BE2C (cell line): Measurements from ENCODE around the gene MAS1.

Experiments used
- DNase-seq: peaks from one replicate; pipeline ENCODE4 v3.0.0-alpha.2; 2020
- H3K27me3 ChIP-seq: fragments of 250-450 bp; sonication (Bioruptor Pico); 2 replicates; pipeline ENCODE4 v1.5.1; 2020; ENCODE audit warnings: mild to moderate bottlenecking
- H3K36me3 ChIP-seq: fragments of 250-450 bp; sonication (Bioruptor Pico); 2 replicates; pipeline ENCODE4 v1.5.1; 2020; ENCODE audit warnings: mild to moderate bottlenecking
- H3K4me1 ChIP-seq: fragments of 250-450 bp; sonication (Bioruptor Pico); 2 replicates; pipeline ENCODE4 v1.5.1; 2020
- H3K4me3 ChIP-seq: 2 replicates; pipeline ENCODE4 v1.5.1; 2011; ENCODE audit warnings: low read depth, low read length
- H3K9me3 ChIP-seq: fragments of 250-450 bp; sonication (Bioruptor Pico); 2 replicates; pipeline ENCODE4 v1.5.1; 2020
- CTCF ChIP-seq: IDR thresholded peaks from 2 replicates; pipeline ENCODE4 v1.5.1; 2012; ENCODE audit warnings: mild to moderate bottlenecking, low read depth, low read length

Gene MAS1

GRCh38 chr6:159887146-159887545, 3.6 kb upstream of the MAS1 start:
- Histone ChIP-seq H3K4me1 (no peaks in the 10 kb centered on the region), H3K9me3 (no peaks in the 10 kb centered on the region), H3K36me3 (no peaks in the 10 kb centered on the region), H3K4me3 (no peak overlapping the region), H3K27me3 (peaks cover 54% of the 10 kb centered on the region)
- TF ChIP-seq CTCF: no peak
- DNase-seq: no peak

- no peak for TF ChIP-seq CTCF
Measured at GRCh38 chr6:159887761-159888160, 3.0 kb upstream of the MAS1 start.

GRCh38 chr6:159890201-159890600, 587 bp upstream of the MAS1 start:
- TF ChIP-seq CTCF: no peak
- H3K4me3 ChIP-seq: no peak overlapping the region
- no peak for DNase-seq
- H3K36me3 ChIP-seq: no peaks in the 10 kb centered on the region
- H3K27me3 ChIP-seq: peaks cover 65% of the 10 kb centered on the region
- H3K4me1 ChIP-seq: no peaks in the 10 kb centered on the region
- H3K9me3 ChIP-seq: no peaks in the 10 kb centered on the region

More at GRCh38 chr6:159887761-159888160, 3.0 kb upstream of the MAS1 start:
- H3K4me1 ChIP-seq: no peaks in the 10 kb centered on the region
- H3K4me3 ChIP-seq: no peak overlapping the region
- peaks cover 57% of the 10 kb centered on the region for H3K27me3 ChIP-seq
- no peaks in the 10 kb centered on the region for H3K36me3 ChIP-seq
- H3K9me3 ChIP-seq: no peaks in the 10 kb centered on the region
- DNase-seq: no peak

- Histone ChIP-seq H3K9me3 (no peaks in the 10 kb centered on the region), H3K4me3 (no peak overlapping the region), H3K4me1 (no peaks in the 10 kb centered on the region), H3K36me3 (no peaks in the 10 kb centered on the region), H3K27me3 (peaks cover 59% of the 10 kb centered on the region)
- TF ChIP-seq CTCF: no peak
- no peak for DNase-seq
Measured at GRCh38 chr6:159892053-159892452, 1.3 kb downstream of the MAS1 start.

GRCh38 chr6:159893064-159893463, 2.3 kb downstream of the MAS1 start:
- no peak for DNase-seq
- Histone ChIP-seq H3K36me3 (no peaks in the 10 kb centered on the region), H3K9me3 (no peaks in the 10 kb centered on the region), H3K4me3 (no peak overlapping the region), H3K27me3 (peaks cover 49% of the 10 kb centered on the region), H3K4me1 (no peaks in the 10 kb centered on the region)
- TF ChIP-seq CTCF: no peak

- peaks cover 30% of the 10 kb centered on the region for H3K27me3 ChIP-seq
Measured at GRCh38 chr6:159894991-159895390, 4.2 kb downstream of the MAS1 start.

More at GRCh38 chr6:159894991-159895390, 4.2 kb downstream of the MAS1 start:
- TF ChIP-seq CTCF: no peak
- no peak for DNase-seq
- no peaks in the 10 kb centered on the region for H3K9me3 ChIP-seq
- H3K36me3 ChIP-seq: no peaks in the 10 kb centered on the region
- no peaks in the 10 kb centered on the region for H3K4me1 ChIP-seq
- H3K4me3 ChIP-seq: no peak overlapping the region
